C4-2B (cell line): Measurements from ENCODE around the gene CDCA8.

Experiments
- ZFX ChIP-seq: fragments of 450-650 bp; IDR thresholded peaks from 2 replicates; pipeline ENCODE4 v1.6.1; 2017
- TF ChIP-seq, protein P1 (sequence below): fragments of 450-650 bp; conservative IDR thresholded peaks from 2 replicates; pipeline ENCODE4 v1.5.1; 2017; ENCODE audit warnings: mild to moderate bottlenecking

DNA sequence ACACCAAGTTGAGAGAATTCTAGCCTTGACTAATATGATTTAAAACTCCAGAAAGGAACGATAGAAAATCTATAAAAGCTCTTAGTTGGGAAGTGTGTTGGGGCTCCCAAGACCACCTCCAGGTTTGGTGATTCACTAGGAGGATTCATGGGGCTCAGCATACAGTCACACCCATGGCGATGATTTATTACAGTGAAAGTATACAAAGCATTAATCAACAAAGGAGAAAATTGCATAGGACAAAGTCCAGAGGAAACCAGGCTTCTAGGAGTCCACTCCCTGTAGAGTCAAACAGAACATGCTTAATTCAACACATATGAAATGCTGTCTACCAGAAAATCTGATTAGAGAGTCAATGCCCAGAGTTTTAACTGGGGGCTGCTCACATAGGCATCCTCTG, 4.8 kb downstream of the CDCA8 start:
- TF ChIP-seq, protein P1, sequence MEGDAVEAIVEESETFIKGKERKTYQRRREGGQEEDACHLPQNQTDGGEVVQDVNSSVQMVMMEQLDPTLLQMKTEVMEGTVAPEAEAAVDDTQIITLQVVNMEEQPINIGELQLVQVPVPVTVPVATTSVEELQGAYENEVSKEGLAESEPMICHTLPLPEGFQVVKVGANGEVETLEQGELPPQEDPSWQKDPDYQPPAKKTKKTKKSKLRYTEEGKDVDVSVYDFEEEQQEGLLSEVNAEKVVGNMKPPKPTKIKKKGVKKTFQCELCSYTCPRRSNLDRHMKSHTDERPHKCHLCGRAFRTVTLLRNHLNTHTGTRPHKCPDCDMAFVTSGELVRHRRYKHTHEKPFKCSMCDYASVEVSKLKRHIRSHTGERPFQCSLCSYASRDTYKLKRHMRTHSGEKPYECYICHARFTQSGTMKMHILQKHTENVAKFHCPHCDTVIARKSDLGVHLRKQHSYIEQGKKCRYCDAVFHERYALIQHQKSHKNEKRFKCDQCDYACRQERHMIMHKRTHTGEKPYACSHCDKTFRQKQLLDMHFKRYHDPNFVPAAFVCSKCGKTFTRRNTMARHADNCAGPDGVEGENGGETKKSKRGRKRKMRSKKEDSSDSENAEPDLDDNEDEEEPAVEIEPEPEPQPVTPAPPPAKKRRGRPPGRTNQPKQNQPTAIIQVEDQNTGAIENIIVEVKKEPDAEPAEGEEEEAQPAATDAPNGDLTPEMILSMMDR, result no peak
- no peak for TF ChIP-seq ZFX
